A549 (cell line): ENCODE data around the gene C3orf20. TPM values are rescaled to one million over a fixed set of nuclear protein-coding genes. Genes with fewer than 3 reads are reported as not detected.

ENCODE experiments used
- ATAC-seq, 2 experiments: fragments of 200-7000 bp in 1 of 2; fragments of >200 bp in 1 of 2; cut with Nextera tagmentation in 1 of 2; cut with Tn5 transposase in 1 of 2; 3 replicates each; pipeline versions ENCODE4 v1.8.0 to v1.9.1; 2018 to 2020; ENCODE audit warnings: mild to moderate bottlenecking in 1 of 2, moderate library complexity in 1 of 2
- CTCF ChIA-PET: fragments of 300-600 bp; sonication (Branson Sonifier 250); formaldehyde crosslinking; extraction: SDS; loops from one replicate; lab custom pipeline; 2021; ENCODE audit warnings: antibody characterized with exemption, inconsistent platforms; lab: Yijun Ruan, JAX
- POLR2A ChIA-PET: fragments of 350-600 bp; formaldehyde crosslinking; extraction: SDS; loops from one replicate; lab custom pipeline; 2021; ENCODE audit warnings: antibody characterized with exemption, inconsistent platforms; lab: Yijun Ruan, JAX
- DNase-seq, 2 experiments: peaks; one replicate each; pipeline versions ENCODE4 v3.0.0 to v3.0.0-alpha.2; 2011 to 2016; ENCODE audit warnings: low read depth in 1 of 2, low spot score in 1 of 2
- FAIRE-seq: peaks from 2 replicates; lab custom pipeline; 2011; peaks lifted over from hg19 to GRCh38; lab: Jason Lieb, UNC
- H3K27ac ChIP-seq, 2 experiments: fragments of >200 bp; sonication (Bioruptor Twin); formaldehyde crosslinking; 3 replicates each; pipeline ENCODE4 v1.5.1; 2016 to 2017
- H3K4me1 ChIP-seq: fragments of >200 bp; sonication (Bioruptor Twin); formaldehyde crosslinking; 3 replicates; pipeline ENCODE4 v1.6.1; 2016
- H3K4me2 ChIP-seq: fragments of >200 bp; sonication (Bioruptor Twin); formaldehyde crosslinking; 3 replicates; pipeline ENCODE4 v1.6.1; 2016
- H3K4me3 ChIP-seq: fragments of >200 bp; sonication (Bioruptor Twin); formaldehyde crosslinking; 3 replicates; pipeline ENCODE4 v1.5.1; 2016
- H3K9me3 ChIP-seq: fragments of >200 bp; sonication (Bioruptor Twin); formaldehyde crosslinking; 3 replicates; pipeline ENCODE4 v1.6.1; 2016
- BHLHE40 ChIP-seq: IDR thresholded peaks from 2 replicates; pipeline ENCODE4 v1.6.1; 2012; ENCODE audit warnings: low read depth, low read length, inconsistent platforms
- CTCF ChIP-seq: fragments of >200 bp; sonication (Bioruptor Twin); formaldehyde crosslinking; IDR thresholded peaks from 3 replicates; pipeline ENCODE4 v1.5.1; 2016
- EP300 ChIP-seq, 2 experiments: fragments of >200 bp; sonication (Bioruptor Twin); formaldehyde crosslinking; IDR thresholded peaks; 2 replicates in 1 of 2; 3 replicates in 1 of 2; pipeline ENCODE4 v1.6.1; 2016 to 2017
- GATA3 ChIP-seq: IDR thresholded peaks from 2 replicates; pipeline ENCODE4 v1.6.1; 2012; ENCODE audit warnings: borderline replicate concordance
- HEYL ChIP-seq: fragments of 250-450 bp; sonication (Bioruptor Pico); IDR thresholded peaks from 2 replicates; pipeline ENCODE4 v1.8.0; 2021; ENCODE audit warnings: mild to moderate bottlenecking, moderate library complexity
- HMGXB4 ChIP-seq: fragments of 250-450 bp; sonication (Bioruptor Pico); IDR thresholded peaks from 2 replicates; pipeline ENCODE4 v1.5.0; 2021; ENCODE audit warnings: mild to moderate bottlenecking, moderate library complexity, borderline replicate concordance
- JUN ChIP-seq, 2 experiments: fragments of >200 bp; sonication (Bioruptor Twin); formaldehyde crosslinking; IDR thresholded peaks; 2 replicates in 1 of 2; 3 replicates in 1 of 2; pipeline ENCODE4 v1.6.1; 2016 to 2017
- JUNB ChIP-seq: fragments of >200 bp; sonication (Bioruptor Twin); formaldehyde crosslinking; IDR thresholded peaks from 2 replicates; pipeline ENCODE4 v1.6.1; 2016
- MAX ChIP-seq: IDR thresholded peaks from 2 replicates; pipeline ENCODE4 v1.6.1; 2012
- MYC ChIP-seq: IDR thresholded peaks from 2 replicates; pipeline ENCODE4 v1.6.1; 2012; ENCODE audit warnings: mild to moderate bottlenecking, inconsistent platforms, low read length, improper control_type of control experiment, borderline replicate concordance
- NR3C1 ChIP-seq: fragments of >200 bp; sonication (Bioruptor Twin); formaldehyde crosslinking; IDR thresholded peaks from 3 replicates; pipeline ENCODE4 v1.6.1; 2017
- PBX3 ChIP-seq: IDR thresholded peaks from 2 replicates; pipeline ENCODE4 v1.6.1; 2012
- POLR2A ChIP-seq: IDR thresholded peaks from 2 replicates; pipeline ENCODE4 v1.6.1; 2012; ENCODE audit warnings: mild to moderate bottlenecking, low read length
- RAD21 ChIP-seq, 2 experiments: fragments of >200 bp in 1 of 2; sonication (Bioruptor Twin) in 1 of 2; formaldehyde crosslinking in 1 of 2; IDR thresholded peaks in 1 of 2; conservative IDR thresholded peaks in 1 of 2; 2 replicates in 1 of 2; 3 replicates in 1 of 2; pipeline ENCODE4 v1.6.1; 2012 to 2018; ENCODE audit warnings: inconsistent platforms in 1 of 2
- REST ChIP-seq: fragments of 200-600 bp; sonication (generic); IDR thresholded peaks from 2 replicates; pipeline ENCODE4 v1.6.1; 2016; ENCODE audit warnings: antibody characterized with exemption, mild to moderate bottlenecking, moderate library complexity
- SMC3 ChIP-seq: fragments of >200 bp; sonication (Bioruptor Twin); formaldehyde crosslinking; IDR thresholded peaks from 3 replicates; pipeline ENCODE4 v1.6.1; 2018; ENCODE audit warnings: inconsistent platforms
- TP53 ChIP-seq: fragments of 250-450 bp; sonication (Bioruptor Pico); IDR thresholded peaks from 2 replicates; pipeline ENCODE4 v1.5.0; 2021; ENCODE audit warnings: mild to moderate bottlenecking, moderate library complexity
- ZC3H11A ChIP-seq: fragments of 450-650 bp; IDR thresholded peaks from 2 replicates; pipeline ENCODE4 v1.6.1; 2014; ENCODE audit warnings: antibody characterized with exemption, mild to moderate bottlenecking
- WGBS: methylation state at CpG from one replicate; pipeline ENCODE4 v1.1.6; 2017; ENCODE audit errors: missing lambda C conversion rate; 5-methylcytosine and 5-hydroxymethylcytosine counted together
- polyA plus RNA-seq, 4 experiments: library from polyadenylated mRNA; depleted of rRNA in 3 of 4; stranded (reverse); fragments of >200 nt; fragmentation: RNase III in 1 of 4; extraction: RNeasy Plus Mini Kit Qiagen cat#74134 plus additional on column Dnase treatment in 1 of 4; gene quantifications; 2 replicates in 3 of 4; 3 replicates in 1 of 4; pipeline ENCODE4 v1.2.3, GENCODE V29; 2011 to 2017
- TF ChIP-seq, protein P1 (sequence below): fragments of >200 bp; sonication (Bioruptor Twin); formaldehyde crosslinking; IDR thresholded peaks from 3 replicates; pipeline ENCODE4 v1.6.1; 2016
- TF ChIP-seq, protein P2 (sequence below): fragments of 250-450 bp; sonication (Bioruptor Pico); IDR thresholded peaks from 2 replicates; pipeline ENCODE4 v1.5.0; 2020; ENCODE audit warnings: low read depth, mild to moderate bottlenecking, moderate library complexity

The C3orf20 gene
- polyA plus RNA-seq, 2 of the 4 experiments (the other 2 are of a cell fraction): 0.05 TPM; not detected in 1

DNA sequence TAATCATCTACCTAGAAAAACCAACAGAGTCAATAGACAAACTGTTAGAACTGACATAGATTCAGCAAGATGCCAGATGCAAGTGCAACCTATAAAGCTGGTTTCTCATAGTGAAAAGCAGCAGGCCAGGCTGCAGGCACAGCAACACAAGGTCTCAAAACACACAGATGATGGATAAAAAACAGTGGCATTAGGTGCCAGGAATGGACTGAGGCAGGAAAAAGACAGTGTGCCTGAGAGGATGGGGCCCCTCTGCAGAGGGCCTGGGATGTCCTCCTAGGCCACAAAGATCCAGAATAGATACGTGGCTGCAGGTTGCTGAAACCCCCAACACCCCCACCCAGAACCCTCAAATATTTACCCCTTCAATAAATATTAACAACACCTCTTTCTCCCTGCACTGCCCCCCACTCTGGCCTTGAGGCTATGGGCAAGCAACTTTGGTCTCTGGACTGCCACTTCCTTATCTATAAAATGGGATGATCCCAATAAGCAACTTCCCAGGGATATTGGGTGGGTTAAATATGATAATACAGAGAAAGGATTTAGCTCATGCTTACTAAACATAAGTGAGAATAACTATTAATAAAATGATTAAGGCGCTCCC, 108.6 kb downstream of the C3orf20 start:
- POLR2A ChIA-PET: no interaction called here

DNA sequence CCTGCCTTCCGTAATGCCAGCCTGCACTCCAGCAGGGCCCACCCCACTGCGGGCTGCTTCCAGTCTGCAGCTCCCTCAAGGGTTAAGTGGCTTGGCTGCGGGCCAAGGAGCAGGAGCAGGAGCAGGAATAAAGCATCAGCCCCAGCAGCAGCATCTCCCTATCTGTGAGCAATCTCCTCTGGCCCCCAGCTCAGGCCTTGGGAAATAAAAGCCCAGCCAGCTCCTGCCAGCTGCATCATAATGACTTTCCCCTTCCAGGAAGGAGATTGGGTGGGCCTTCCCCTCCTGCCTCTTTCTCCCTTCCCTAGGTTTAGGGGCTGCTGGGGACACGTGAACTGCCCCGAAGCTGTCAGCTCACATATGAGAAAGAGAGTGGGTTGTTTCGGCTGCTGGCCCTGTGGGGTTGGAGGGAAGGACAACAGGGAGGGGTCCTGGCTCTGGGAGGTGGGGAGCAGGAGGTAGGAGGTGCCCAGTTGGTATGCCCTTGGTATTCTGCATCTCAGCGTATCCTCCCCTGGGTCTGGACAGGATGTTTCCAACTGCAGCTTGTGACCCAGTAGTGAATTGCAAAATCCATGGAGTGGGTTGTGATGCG, 109.2 kb downstream of the C3orf20 start:
- no peak for ATAC-seq
- H3K27ac ChIP-seq: no peak overlapping the region
- no peaks in the 10 kb centered on the region for H3K4me1 ChIP-seq
- no peak for FAIRE-seq
- ChIA-PET CTCF (interaction anchor here (1.2 to 3.8 kb wide), 4 partner anchors 8 to 137 kb away, joined by 3 to 21 read pairs (median 7); no protein-coding TSS in a partner anchor), POLR2A (no interaction called here)
- H3K9me3 ChIP-seq: no peaks in the 10 kb centered on the region
- H3K4me2 ChIP-seq: no peak overlapping the region
- WGBS: 55% methylated on average over 8 of the region's 8 CpGs
- DNase-seq: no peak
- H3K4me3 ChIP-seq: no peak overlapping the region
- TF ChIP-seq, protein P1, sequence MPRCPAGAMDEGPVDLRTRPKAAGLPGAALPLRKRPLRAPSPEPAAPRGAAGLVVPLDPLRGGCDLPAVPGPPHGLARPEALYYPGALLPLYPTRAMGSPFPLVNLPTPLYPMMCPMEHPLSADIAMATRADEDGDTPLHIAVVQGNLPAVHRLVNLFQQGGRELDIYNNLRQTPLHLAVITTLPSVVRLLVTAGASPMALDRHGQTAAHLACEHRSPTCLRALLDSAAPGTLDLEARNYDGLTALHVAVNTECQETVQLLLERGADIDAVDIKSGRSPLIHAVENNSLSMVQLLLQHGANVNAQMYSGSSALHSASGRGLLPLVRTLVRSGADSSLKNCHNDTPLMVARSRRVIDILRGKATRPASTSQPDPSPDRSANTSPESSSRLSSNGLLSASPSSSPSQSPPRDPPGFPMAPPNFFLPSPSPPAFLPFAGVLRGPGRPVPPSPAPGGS: no peak
- TF ChIP-seq BHLHE40 (no peak), JUN (IDR thresholded peaks at IDR 0.05) (no peak), EP300 (IDR thresholded peaks at IDR 0.05) (no peak), JUNB (no peak), PBX3 (no peak), ZC3H11A (no peak), HMGXB4 (no peak), MYC (no peak)

More for the DNA sequence above, 108.6 kb downstream of the C3orf20 start:
- TF ChIP-seq HEYL: no peak
- TF ChIP-seq NR3C1: no peak
- TF ChIP-seq MAX: no peak
- TF ChIP-seq POLR2A: no peak
- no peak for TF ChIP-seq REST
- TF ChIP-seq, protein P2, sequence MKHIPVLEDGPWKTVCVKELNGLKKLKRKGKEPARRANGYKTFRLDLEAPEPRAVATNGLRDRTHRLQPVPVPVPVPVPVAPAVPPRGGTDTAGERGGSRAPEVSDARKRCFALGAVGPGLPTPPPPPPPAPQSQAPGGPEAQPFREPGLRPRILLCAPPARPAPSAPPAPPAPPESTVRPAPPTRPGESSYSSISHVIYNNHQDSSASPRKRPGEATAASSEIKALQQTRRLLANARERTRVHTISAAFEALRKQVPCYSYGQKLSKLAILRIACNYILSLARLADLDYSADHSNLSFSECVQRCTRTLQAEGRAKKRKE: no peak
- no peak for TF ChIP-seq TP53 (CRISPR knock-in tag)
- no peak for TF ChIP-seq CTCF
- no peak for TF ChIP-seq SMC3
- no peak for TF ChIP-seq RAD21 (conservative IDR thresholded peaks at IDR 0.05 in 1 of 2, IDR thresholded peaks at IDR 0.05 in 1 of 2)
- no peak for TF ChIP-seq GATA3
- H3K4me1 ChIP-seq: no peaks in the 10 kb centered on the region
- H3K27ac ChIP-seq: no peak overlapping the region
- no peak overlapping the region for H3K4me3 ChIP-seq
- ATAC-seq (no peak), DNase-seq (no peak), FAIRE-seq (no peak)
- peaks cover 4% of the 10 kb centered on the region; the same call in 1 of the 3 replicates for H3K9me3 ChIP-seq
- CTCF ChIA-PET: interaction anchor here (1.3 to 3.8 kb wide), 3 partner anchors 8 to 138 kb away, joined by 7 to 21 read pairs (median 7); no protein-coding TSS in a partner anchor
- no peak overlapping the region for H3K4me2 ChIP-seq
- 57% methylated on average over 2 of the region's 2 CpGs for WGBS
